Coronary artery (tissue), 2 donors: ENCODE results near the gene ZNF141.
"Not testable (repeated sequence)": the region's sequence is repeated elsewhere in the genome, so short reads cannot be mapped to it uniquely, and the experiment has no call there.

Experiments
- DNase-seq: peaks from one replicate; pipeline ENCODE4 v3.0.0-alpha.2; 2017; ENCODE audit warnings: low spot score
- H3K27ac ChIP-seq, 2 donors: fragments of 200-600 bp; sonication (generic); one replicate each; pipeline ENCODE4 v1.5.1; 2016 to 2019
- H3K4me3 ChIP-seq: fragments of 200-600 bp; sonication (generic); 2 replicates; pipeline ENCODE4 v1.5.1; 2016; ENCODE audit warnings: mild to moderate bottlenecking, moderate library complexity
- CTCF ChIP-seq: fragments of 200-600 bp; sonication (generic); IDR thresholded peaks from one replicate; pipeline ENCODE4 v1.5.1; 2019; ENCODE audit warnings: antibody characterized with exemption

The ZNF141 gene

GRCh38 chr4:337143-337931 lies at the start of gene ZNF141:
Gene ZNF141, plus strand, starts transcription at chr4:337814. Its CDS starts 170 bp downstream, at chr4:337984.
- H3K27ac ChIP-seq, result peak within 1 kb of the TSS; percentile 88 to 99
- H3K4me3 ChIP-seq, result peak within 1 kb of the TSS; percentile 85
- peak; percentile 98 for DNase-seq
- TF ChIP-seq CTCF, result no peak

- no peak for DNase-seq
- no peak for TF ChIP-seq CTCF
Observed at GRCh38 chr4:288891-289290, 48.7 kb upstream of the ZNF141 start.

GRCh38 chr4:294732-295131 lies 42.9 kb upstream of the ZNF141 start:
- Histone ChIP-seq H3K4me3 (no peak overlapping the region), H3K27ac (no peak overlapping the region)
- DNase-seq, result no peak
- no peak for TF ChIP-seq CTCF

More at GRCh38 chr4:288891-289290, 48.7 kb upstream of the ZNF141 start:
- no peak overlapping the region for H3K27ac ChIP-seq
- no peak overlapping the region for H3K4me3 ChIP-seq

GRCh38 chr4:302381-302780 lies 35.2 kb upstream of the ZNF141 start:
- Histone ChIP-seq H3K27ac (no peak overlapping the region), H3K4me3 (no peak overlapping the region)
- DNase-seq, result no peak
- TF ChIP-seq CTCF, result no peak

- not testable (repeated sequence) for DNase-seq, H3K27ac ChIP-seq
- H3K4me3 ChIP-seq, result peak overlapping the region; percentile 62
Observed at GRCh38 chr4:304516-304915, 33.1 kb upstream of the ZNF141 start.

GRCh38 chr4:304969-305680 lies 32.5 kb upstream of the ZNF141 start, which contains the start of gene ZNF732:
Gene ZNF732, minus strand, starts transcription at chr4:305474. Its CDS starts 164 bp downstream, at chr4:305310.
- Histone ChIP-seq H3K27ac (no peak within 1 kb of the TSS), H3K4me3 (peak within 1 kb of the TSS; percentile 62)
- no peak for TF ChIP-seq CTCF
- DNase-seq, result no peak

- DNase-seq, result no peak
- Histone ChIP-seq H3K27ac (no peak overlapping the region), H3K4me3 (no peak overlapping the region)
- no peak for TF ChIP-seq CTCF
Observed at GRCh38 chr4:306551-306961, 31.1 kb upstream of the ZNF141 start.
